ENCODE results near the gene MYO7A. TPM values are rescaled to one million over a fixed set of nuclear protein-coding genes. Genes with fewer than 3 reads are reported as not detected.

MYO7A gene
- total and polyA plus RNA-seq, 9 donors, result 3.1 to 18.7 (median 6.5) TPM

DNA sequence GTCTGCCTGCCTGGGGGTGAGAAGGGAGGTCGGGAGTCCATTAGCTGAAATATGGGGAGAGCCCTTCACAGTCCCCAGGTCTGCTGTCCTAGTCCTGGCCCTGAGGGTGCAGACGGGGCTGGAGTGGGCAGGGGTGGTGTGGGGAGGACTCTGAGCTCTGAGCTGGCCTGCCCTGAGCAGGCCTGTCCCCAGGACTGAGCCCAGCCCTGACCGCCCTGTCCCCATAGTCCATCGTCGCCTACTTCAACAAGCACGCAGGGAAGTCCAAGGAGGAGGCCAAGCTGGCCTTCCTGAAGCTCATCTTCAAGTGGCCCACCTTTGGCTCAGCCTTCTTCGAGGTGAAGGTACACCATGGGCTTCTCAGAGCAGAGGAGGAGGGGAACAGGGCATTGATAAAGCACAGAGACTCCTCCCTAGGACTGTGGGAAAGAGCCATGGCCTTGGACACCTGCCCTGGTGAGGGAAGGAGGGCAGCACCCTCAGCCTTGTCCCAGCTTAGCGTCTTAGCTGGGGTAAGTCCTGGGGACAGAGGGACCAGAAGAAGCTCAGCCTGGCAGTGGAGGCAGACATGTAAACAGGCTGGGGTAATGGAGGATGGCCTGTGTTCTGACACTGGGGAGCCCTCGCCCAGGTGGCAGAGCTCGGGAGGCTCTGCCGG, 83.7 kb downstream of the MYO7A start:
- no peaks in the 10 kb centered on the region for H3K27me3 ChIP-seq
- no peak overlapping the region for H3K27ac ChIP-seq
- H3K4me3 ChIP-seq, result no peak overlapping the region
- intact Hi-C loops (cut with DNase I), result no loop called here
- H3K36me3 ChIP-seq, result no peaks in the 10 kb centered on the region
- H3K4me1 ChIP-seq (ENCODE audit: insufficient read depth), result no peaks in the 10 kb centered on the region
- DNase-seq, result peak in 1 of 5 donors; percentile 12
- 84 to 87% (median 86%) methylated on average over 11 of the region's 11 CpGs for WGBS, 3 donors
- TF ChIP-seq EP300 (IDR thresholded peaks at IDR 0.05) (no peak), POLR2A (IDR thresholded peaks at IDR 0.05) (no peak), CTCF (IDR thresholded peaks at IDR 0.05) (no peak)
- H3K9me3 ChIP-seq, result no peaks in the 10 kb centered on the region

DNA sequence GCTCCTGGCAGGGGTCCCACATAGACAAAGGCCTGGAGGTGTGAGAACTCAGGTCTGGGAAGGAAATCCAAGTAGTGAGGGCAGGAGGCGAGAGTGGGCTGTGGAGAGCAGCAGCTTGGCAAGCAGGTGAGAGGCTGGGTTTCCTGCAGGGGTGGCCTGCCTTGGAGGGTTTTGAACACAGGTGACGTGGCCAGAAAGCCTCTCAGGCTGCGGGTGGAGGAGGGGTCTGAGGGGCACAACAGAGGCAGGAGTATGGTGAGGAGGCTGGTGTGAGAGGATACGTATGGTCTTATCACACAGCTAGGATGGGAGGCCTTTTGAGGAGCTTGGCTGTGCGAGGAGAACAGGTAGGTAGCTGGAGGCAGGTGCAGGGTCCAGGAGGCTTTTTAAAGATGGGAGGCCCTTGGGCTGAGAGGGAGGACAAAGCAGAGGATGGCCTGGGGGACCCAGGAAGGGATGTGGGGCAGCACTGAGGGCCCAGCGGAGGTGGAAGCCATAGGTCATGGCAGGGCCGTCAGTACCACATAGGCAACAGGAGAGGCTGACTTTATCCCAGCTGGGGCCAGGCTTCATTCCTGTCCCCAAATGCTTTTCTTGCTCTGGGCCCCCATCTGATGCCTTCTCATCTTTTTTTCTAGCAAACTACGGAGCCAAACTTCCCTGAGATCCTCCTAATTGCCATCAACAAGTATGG, 84.4 kb downstream of the MYO7A start:
- WGBS, 3 donors, result 94 to 96% (median 94%) methylated on average over 8 of the region's 8 CpGs
- H3K4me3 ChIP-seq, result no peak overlapping the region
- no peak overlapping the region for H3K27ac ChIP-seq
- DNase-seq, result peak in 1 of 5 donors; percentile 15
- no peaks in the 10 kb centered on the region for H3K27me3 ChIP-seq
- no peaks in the 10 kb centered on the region for H3K9me3 ChIP-seq
- TF ChIP-seq EP300 (IDR thresholded peaks at IDR 0.05) (no peak), POLR2A (IDR thresholded peaks at IDR 0.05) (no peak), CTCF (IDR thresholded peaks at IDR 0.05) (no peak)
- no peaks in the 10 kb centered on the region for H3K36me3 ChIP-seq
- no peaks in the 10 kb centered on the region for H3K4me1 ChIP-seq (ENCODE audit: insufficient read depth)
- intact Hi-C loops (cut with DNase I), result no loop called here

DNA sequence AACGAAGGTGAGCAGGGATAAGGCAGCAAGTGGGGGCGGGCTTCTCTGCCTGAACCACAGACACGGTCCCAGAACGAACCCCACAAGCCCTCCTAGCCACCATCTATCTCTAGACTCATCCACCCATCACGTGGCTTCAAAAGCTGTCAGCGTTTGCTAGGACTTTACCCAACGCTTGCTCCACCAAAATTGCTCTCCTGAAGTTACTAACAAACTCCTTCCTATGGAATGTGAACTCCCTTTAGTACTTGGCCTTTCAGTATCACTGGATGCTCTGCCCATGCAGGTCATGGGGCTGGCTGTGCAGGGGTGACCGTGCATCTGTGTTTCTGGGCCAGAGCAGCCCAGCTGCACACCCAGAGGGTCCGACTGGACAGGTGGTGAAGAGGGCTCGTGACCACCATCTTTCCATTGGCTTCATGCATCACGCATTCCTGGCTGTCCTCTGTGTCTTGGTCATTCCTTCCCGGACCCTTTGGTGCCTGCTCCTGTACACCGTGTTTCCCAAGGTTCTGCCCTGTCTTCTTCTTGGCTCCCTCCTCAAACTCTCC, 85.1 kb downstream of the MYO7A start:
- DNase-seq, result no peak
- intact Hi-C loops (cut with DNase I), result no loop called here
- no peaks in the 10 kb centered on the region for H3K4me1 ChIP-seq (ENCODE audit: insufficient read depth)
- no peaks in the 10 kb centered on the region for H3K27me3 ChIP-seq
- no peak overlapping the region for H3K27ac ChIP-seq
- H3K9me3 ChIP-seq, result no peaks in the 10 kb centered on the region
- TF ChIP-seq EP300 (IDR thresholded peaks at IDR 0.05) (no peak), POLR2A (IDR thresholded peaks at IDR 0.05) (no peak), CTCF (IDR thresholded peaks at IDR 0.05) (no peak)
- no peaks in the 10 kb centered on the region for H3K36me3 ChIP-seq
- 82 to 92% (median 91%) methylated on average over 13 of the region's 13 CpGs for WGBS, 3 donors
- H3K4me3 ChIP-seq, result no peak overlapping the region

GRCh38 chr11:77213589-77214428, 85.8 kb downstream of the MYO7A start:
- H3K27ac ChIP-seq, result no peak overlapping the region
- 80 to 89% (median 84%) methylated on average over 18 of the region's 18 CpGs for WGBS, 3 donors
- intact Hi-C loops (cut with DNase I), result no loop called here
- H3K9me3 ChIP-seq, result no peaks in the 10 kb centered on the region
- TF ChIP-seq CTCF (IDR thresholded peaks at IDR 0.05) (no peak), POLR2A (IDR thresholded peaks at IDR 0.05) (no peak), EP300 (IDR thresholded peaks at IDR 0.05) (no peak)
- DNase-seq, result peak in 1 of 5 donors; percentile 13
- H3K4me1 ChIP-seq (ENCODE audit: insufficient read depth), result no peaks in the 10 kb centered on the region
- no peaks in the 10 kb centered on the region for H3K36me3 ChIP-seq
- H3K27me3 ChIP-seq, result no peaks in the 10 kb centered on the region
- H3K4me3 ChIP-seq, result no peak overlapping the region

Measured in ovary (tissue), 9 donors.